NCI-H187 (cell line): ENCODE data around the gene ADCY10.
A peak's percentile ranks its signal among the peaks of the same experiment; 100 is the strongest.
"Not testable (repeated sequence)": the region's sequence is repeated elsewhere in the genome, so short reads cannot be mapped to it uniquely, and the experiment has no call there.

Source experiments
- DNase-seq, 2 experiments: peaks; one replicate each; lab custom pipeline; 2025; lab: John Stamatoyannopoulos, UW

ADCY10 gene

GRCh38 chr1:167913895-167914496 is at the start of gene ADCY10:
ADCY10 (minus strand) TSS chr1:167914134; CDS start chr1:167905140, 8,994 bp downstream.
- no peak for DNase-seq

GRCh38 chr1:167957710-167958109 is 43.8 kb upstream of the ADCY10 start:
- no peak for DNase-seq

GRCh38 chr1:167955915-167956314 is 42.0 kb upstream of the ADCY10 start:
- DNase-seq: no peak

- no peak for DNase-seq
Observed at GRCh38 chr1:167950569-167950968, 36.6 kb upstream of the ADCY10 start.

GRCh38 chr1:167949785-167950184 is 35.9 kb upstream of the ADCY10 start:
- no peak for DNase-seq

- no peak for DNase-seq
Observed at GRCh38 chr1:167947733-167948132, 33.8 kb upstream of the ADCY10 start.

GRCh38 chr1:167943541-167943940 is 29.6 kb upstream of the ADCY10 start:
- no peak for DNase-seq

- no peak for DNase-seq
Observed at GRCh38 chr1:167940264-167940663, 26.3 kb upstream of the ADCY10 start.

GRCh38 chr1:167938080-167938636 is 24.2 kb upstream of the ADCY10 start:
- DNase-seq: no peak

- no peak for DNase-seq
Observed at GRCh38 chr1:167937709-167938010, 23.7 kb upstream of the ADCY10 start.

GRCh38 chr1:167936930-167937708 is 23.2 kb upstream of the ADCY10 start, which contains the start of gene MPC2:
MPC2 (minus strand) TSS chr1:167937072; CDS start chr1:167935841, 1,231 bp downstream.
- peak; percentile 79 to 80 for DNase-seq

GRCh38 chr1:167936068-167936929 is 22.4 kb upstream of the ADCY10 start, which contains the start of gene DCAF6:
DCAF6 (plus strand) TSS chr1:167936683; CDS start chr1:167936912, 229 bp downstream.
- peak; percentile 100 for DNase-seq

- peak; percentile 21 to 96 for DNase-seq
Observed at GRCh38 chr1:167935216-167936067, 21.5 kb upstream of the ADCY10 start.

GRCh38 chr1:167934426-167935215 is 20.7 kb upstream of the ADCY10 start:
- DNase-seq: no peak

GRCh38 chr1:167933788-167934187 is 19.9 kb upstream of the ADCY10 start:
- no peak for DNase-seq

GRCh38 chr1:167929725-167930124 is 15.8 kb upstream of the ADCY10 start:
- no peak for DNase-seq

GRCh38 chr1:167928919-167929318 is 15.0 kb upstream of the ADCY10 start:
- DNase-seq: not testable (repeated sequence)

GRCh38 chr1:167928457-167928852 is 14.5 kb upstream of the ADCY10 start:
- DNase-seq: no peak

- no peak for DNase-seq
Observed at GRCh38 chr1:167927046-167927754, 13.3 kb upstream of the ADCY10 start.

GRCh38 chr1:167926486-167926997 is 12.6 kb upstream of the ADCY10 start:
- DNase-seq: no peak
